Measurements from ENCODE around the gene CFDP1. TPM values are rescaled to one million over a fixed set of nuclear protein-coding genes. Genes with fewer than 3 reads are reported as not detected.
"Not testable (repeated sequence)": the region's sequence is repeated elsewhere in the genome, so short reads cannot be mapped to it uniquely, and the experiment has no call there.

CFDP1 gene
- total RNA-seq, 4 donors from 2014 or later: 51.2 to 318 (median 145) TPM

DNA sequence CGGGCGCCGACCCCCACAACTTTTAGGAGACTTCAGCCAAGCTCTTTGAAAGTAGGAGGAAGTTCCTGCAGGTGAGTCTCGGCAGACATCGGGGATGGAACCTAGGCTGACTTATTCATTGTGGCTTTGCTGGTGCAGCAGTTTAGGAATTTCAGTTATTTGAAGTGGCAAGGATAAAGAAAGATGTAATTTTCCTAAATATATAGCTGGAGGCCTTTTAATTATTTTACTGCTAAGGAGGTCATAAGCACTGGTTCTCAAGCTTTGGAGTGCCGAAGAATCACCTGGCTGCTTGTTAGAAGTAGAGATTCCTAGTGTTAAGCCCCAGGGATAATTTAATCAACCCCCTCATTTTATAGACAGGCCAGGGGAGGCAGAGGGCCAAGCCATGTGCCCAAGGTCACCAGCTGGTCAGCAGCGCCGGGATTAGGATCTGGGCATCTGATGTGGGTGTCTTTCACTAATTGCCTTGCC, 152.9 kb downstream of the CFDP1 start:
- no peaks in the 10 kb centered on the region for H3K4me1 ChIP-seq
- H3K27ac ChIP-seq: no peak overlapping the region
- H3K27me3 ChIP-seq: no peaks in the 10 kb centered on the region
- DNase-seq: no peak
- H3K4me3 ChIP-seq: no peak overlapping the region
- in situ Hi-C loops (cut with MboI; ENCODE audit: low pct_ligation_motif_present in 1 of 4, low pct_unique_long_range_greater_than_20kb in 1 of 4, low sequenced_read_pairs in 3 of 4) (no loop called here), intact Hi-C loops (cut with DNase I; ENCODE audit: low total_unique reads) (no loop called here)
- WGBS, 2 donors (ENCODE audit: low coverage in 1 of 2): 89% methylated on average over 8 of the region's 8 CpGs; no CpG with 5 or more reads in 1 of the 2 donors
- H3K36me3 ChIP-seq: no peaks in the 10 kb centered on the region
- TF ChIP-seq POLR2AphosphoS5 (IDR thresholded peaks at IDR 0.05) (no peak), POLR2A (IDR thresholded peaks at IDR 0.05) (no peak)
- no peaks in the 10 kb centered on the region for H3K9me3 ChIP-seq

- intact Hi-C loops (cut with DNase I; ENCODE audit: low total_unique reads) (no loop called here), in situ Hi-C loops (cut with MboI; ENCODE audit: low pct_ligation_motif_present in 1 of 4, low pct_unique_long_range_greater_than_20kb in 1 of 4, low sequenced_read_pairs in 3 of 4) (no loop called here)
- Histone ChIP-seq H3K27me3 (no peaks in the 10 kb centered on the region), H3K9me3 (no peaks in the 10 kb centered on the region), H3K4me1 (no peaks in the 10 kb centered on the region), H3K36me3 (no peaks in the 10 kb centered on the region), H3K27ac (no peak overlapping the region), H3K4me3 (no peak overlapping the region)
- no peak for DNase-seq
- WGBS, 2 donors (ENCODE audit: low coverage in 1 of 2): 70 to 75% methylated on average over 10 of the region's 10 CpGs
- no peak for TF ChIP-seq POLR2A (IDR thresholded peaks at IDR 0.05)
- TF ChIP-seq, protein P1, sequence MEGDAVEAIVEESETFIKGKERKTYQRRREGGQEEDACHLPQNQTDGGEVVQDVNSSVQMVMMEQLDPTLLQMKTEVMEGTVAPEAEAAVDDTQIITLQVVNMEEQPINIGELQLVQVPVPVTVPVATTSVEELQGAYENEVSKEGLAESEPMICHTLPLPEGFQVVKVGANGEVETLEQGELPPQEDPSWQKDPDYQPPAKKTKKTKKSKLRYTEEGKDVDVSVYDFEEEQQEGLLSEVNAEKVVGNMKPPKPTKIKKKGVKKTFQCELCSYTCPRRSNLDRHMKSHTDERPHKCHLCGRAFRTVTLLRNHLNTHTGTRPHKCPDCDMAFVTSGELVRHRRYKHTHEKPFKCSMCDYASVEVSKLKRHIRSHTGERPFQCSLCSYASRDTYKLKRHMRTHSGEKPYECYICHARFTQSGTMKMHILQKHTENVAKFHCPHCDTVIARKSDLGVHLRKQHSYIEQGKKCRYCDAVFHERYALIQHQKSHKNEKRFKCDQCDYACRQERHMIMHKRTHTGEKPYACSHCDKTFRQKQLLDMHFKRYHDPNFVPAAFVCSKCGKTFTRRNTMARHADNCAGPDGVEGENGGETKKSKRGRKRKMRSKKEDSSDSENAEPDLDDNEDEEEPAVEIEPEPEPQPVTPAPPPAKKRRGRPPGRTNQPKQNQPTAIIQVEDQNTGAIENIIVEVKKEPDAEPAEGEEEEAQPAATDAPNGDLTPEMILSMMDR (IDR thresholded peaks at IDR 0.05): no peak
- no peak for TF ChIP-seq POLR2AphosphoS5 (IDR thresholded peaks at IDR 0.05)
- no peak for TF ChIP-seq EP300 (IDR thresholded peaks at IDR 0.05; ENCODE audit: low read depth)
These were observed 154.0 kb downstream of the CFDP1 start for GRCh38 chr16:75279305-75279704.

DNA sequence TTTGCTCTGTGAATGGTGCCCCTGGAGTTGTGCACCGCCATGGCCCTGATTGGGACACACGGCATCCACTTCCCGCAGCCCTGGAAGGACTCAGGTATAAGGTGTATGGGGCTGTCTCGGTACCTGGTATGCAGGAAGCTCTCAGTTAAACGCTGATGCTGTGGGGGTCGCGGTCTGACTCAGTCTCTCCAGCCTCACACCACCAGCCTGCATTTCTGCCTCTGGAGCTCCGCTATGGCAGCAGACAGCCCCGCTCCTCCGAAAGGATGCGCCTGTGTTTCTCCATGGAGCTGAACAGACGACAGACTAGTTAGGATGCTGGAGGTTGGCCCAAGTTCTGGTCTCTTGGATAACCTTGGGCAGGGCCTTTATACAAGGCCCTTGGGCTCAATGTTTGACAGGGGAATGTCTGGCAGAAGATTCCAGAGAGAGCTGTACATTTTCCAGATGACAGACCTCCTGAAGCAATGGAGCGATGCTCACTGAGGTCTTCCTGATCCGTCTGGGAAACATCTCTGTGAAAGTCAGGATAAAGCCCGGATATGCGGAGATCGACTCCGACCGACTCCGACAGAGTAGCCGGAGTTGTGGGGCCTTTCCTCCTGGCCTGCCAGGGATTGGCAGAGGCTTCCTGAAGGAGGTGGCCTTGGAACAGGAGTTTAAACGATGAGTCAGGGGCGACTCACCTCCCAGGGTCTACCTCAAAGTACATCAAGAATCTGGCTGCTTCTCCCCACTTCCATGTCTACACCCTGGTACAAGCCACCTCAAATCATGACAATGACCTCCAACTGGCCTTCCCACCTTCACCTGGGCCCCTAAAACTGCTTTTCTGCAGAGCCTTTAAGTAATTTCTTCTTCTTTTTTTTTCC, 160.0 kb downstream of the CFDP1 start:
- in situ Hi-C loops (cut with MboI; ENCODE audit: low pct_ligation_motif_present in 1 of 4, low pct_unique_long_range_greater_than_20kb in 1 of 4, low sequenced_read_pairs in 3 of 4): no loop called here
- TF ChIP-seq, protein P1 (IDR thresholded peaks at IDR 0.05): no peak
- TF ChIP-seq POLR2AphosphoS5 (IDR thresholded peaks at IDR 0.05): no peak
- no peak for TF ChIP-seq POLR2A (IDR thresholded peaks at IDR 0.05)
- TF ChIP-seq EP300 (IDR thresholded peaks at IDR 0.05; ENCODE audit: low read depth): no peak
- H3K4me1 ChIP-seq: peaks cover 0 to under 1% (median 0%) of the 10 kb centered on the region in 4 donors
- 60 to 83% methylated on average over 1 to 23 of the region's 23 CpGs for WGBS, 2 donors (ENCODE audit: low coverage in 1 of 2)
- intact Hi-C loops (cut with DNase I; ENCODE audit: low total_unique reads): no loop called here
- H3K9me3 ChIP-seq: no peaks in the 10 kb centered on the region
- H3K27ac ChIP-seq: no peak overlapping the region
- H3K4me3 ChIP-seq: no peak overlapping the region
- no peaks in the 10 kb centered on the region for H3K36me3 ChIP-seq
- H3K27me3 ChIP-seq: peaks cover 6% of the 10 kb centered on the region
- no peak for DNase-seq

GRCh38 chr16:75272629-75273028, 160.7 kb downstream of the CFDP1 start:
- H3K36me3 ChIP-seq; H3K4me1 ChIP-seq; H3K9me3 ChIP-seq; intact Hi-C loops (cut with DNase I; ENCODE audit: low total_unique reads); H3K27me3 ChIP-seq; DNase-seq; in situ Hi-C loops (cut with MboI; ENCODE audit: low pct_ligation_motif_present in 1 of 4, low pct_unique_long_range_greater_than_20kb in 1 of 4, low sequenced_read_pairs in 3 of 4); H3K27ac ChIP-seq; H3K4me3 ChIP-seq: not testable (repeated sequence)
- WGBS, 2 donors (ENCODE audit: low coverage in 1 of 2): 90% methylated on average over 10 of the region's 10 CpGs; no CpG with 5 or more reads in 1 of the 2 donors

- TF ChIP-seq POLR2A (IDR thresholded peaks at IDR 0.05) (no peak), POLR2AphosphoS5 (IDR thresholded peaks at IDR 0.05) (no peak), EP300 (IDR thresholded peaks at IDR 0.05; ENCODE audit: low read depth) (no peak)
- TF ChIP-seq, protein P1 (IDR thresholded peaks at IDR 0.05): no peak
- H3K36me3 ChIP-seq: no peaks in the 10 kb centered on the region
- DNase-seq: no peak
- H3K4me1 ChIP-seq: peaks cover 4 to 12% (median 9%) of the 10 kb centered on the region in 4 donors
- in situ Hi-C loops (cut with MboI; ENCODE audit: low pct_ligation_motif_present in 1 of 4, low pct_unique_long_range_greater_than_20kb in 1 of 4, low sequenced_read_pairs in 3 of 4): no loop called here
- no peak overlapping the region for H3K4me3 ChIP-seq
- WGBS, 2 donors (ENCODE audit: low coverage in 1 of 2): 75% methylated on average over 12 of the region's 12 CpGs; no CpG with 5 or more reads in 1 of the 2 donors
- H3K27me3 ChIP-seq: peaks cover 6% of the 10 kb centered on the region
- H3K27ac ChIP-seq: no peak overlapping the region
- intact Hi-C loops (cut with DNase I; ENCODE audit: low total_unique reads): no loop called here
- H3K9me3 ChIP-seq: no peaks in the 10 kb centered on the region
These were observed 161.2 kb downstream of the CFDP1 start for GRCh38 chr16:75272097-75272551.
